Hepatocyte (in vitro differentiated cells): ENCODE results near the gene RIC8B.

Experiments
- EZH2 ChIP-seq: fragments of 200-600 bp; sonication (generic); IDR thresholded peaks from 2 replicates; pipeline ENCODE4 v1.6.1; 2016; ENCODE audit warnings: antibody characterized with exemption, mild to moderate bottlenecking, borderline replicate concordance
- EZH2phosphoT487 ChIP-seq: fragments of 200-600 bp; sonication (generic); IDR thresholded peaks from one replicate; pipeline ENCODE4 v1.6.1; 2018; ENCODE audit warnings: antibody characterized with exemption, mild to moderate bottlenecking, low read depth, moderate library complexity; ENCODE audit not compliant: unreplicated experiment, severe bottlenecking
- TF ChIP-seq, protein P1 (sequence below): fragments of 200-600 bp; sonication (generic); IDR thresholded peaks from 2 replicates; pipeline ENCODE4 v1.5.1; 2016; ENCODE audit warnings: antibody characterized with exemption, mild to moderate bottlenecking; ENCODE audit not compliant: poor library complexity

DNA sequence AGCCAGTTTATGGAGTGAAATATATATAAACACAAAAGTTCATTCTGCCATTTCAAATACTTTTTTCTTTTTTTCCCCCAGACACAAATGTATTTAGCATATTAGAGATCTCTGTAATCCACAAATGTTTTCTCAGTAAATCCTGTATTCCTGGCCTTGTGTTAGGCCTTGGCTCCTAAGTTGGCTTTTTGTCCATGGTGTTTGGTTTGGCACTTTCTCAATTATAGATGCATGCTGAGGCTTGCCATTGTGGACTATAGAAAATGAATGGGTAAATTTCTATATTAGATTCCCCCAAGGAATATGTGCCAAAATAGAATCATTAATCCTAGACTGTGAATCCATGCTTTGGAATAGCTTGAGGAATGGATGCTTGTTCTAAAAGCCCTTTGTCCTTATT, 17.0 kb downstream of the RIC8B start:
- TF ChIP-seq, protein P1, sequence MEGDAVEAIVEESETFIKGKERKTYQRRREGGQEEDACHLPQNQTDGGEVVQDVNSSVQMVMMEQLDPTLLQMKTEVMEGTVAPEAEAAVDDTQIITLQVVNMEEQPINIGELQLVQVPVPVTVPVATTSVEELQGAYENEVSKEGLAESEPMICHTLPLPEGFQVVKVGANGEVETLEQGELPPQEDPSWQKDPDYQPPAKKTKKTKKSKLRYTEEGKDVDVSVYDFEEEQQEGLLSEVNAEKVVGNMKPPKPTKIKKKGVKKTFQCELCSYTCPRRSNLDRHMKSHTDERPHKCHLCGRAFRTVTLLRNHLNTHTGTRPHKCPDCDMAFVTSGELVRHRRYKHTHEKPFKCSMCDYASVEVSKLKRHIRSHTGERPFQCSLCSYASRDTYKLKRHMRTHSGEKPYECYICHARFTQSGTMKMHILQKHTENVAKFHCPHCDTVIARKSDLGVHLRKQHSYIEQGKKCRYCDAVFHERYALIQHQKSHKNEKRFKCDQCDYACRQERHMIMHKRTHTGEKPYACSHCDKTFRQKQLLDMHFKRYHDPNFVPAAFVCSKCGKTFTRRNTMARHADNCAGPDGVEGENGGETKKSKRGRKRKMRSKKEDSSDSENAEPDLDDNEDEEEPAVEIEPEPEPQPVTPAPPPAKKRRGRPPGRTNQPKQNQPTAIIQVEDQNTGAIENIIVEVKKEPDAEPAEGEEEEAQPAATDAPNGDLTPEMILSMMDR, result no peak
- TF ChIP-seq EZH2 (no peak), EZH2phosphoT487 (no peak)
